Measurements from ENCODE around the gene TUT7.

The TUT7 gene

GRCh38 chr9:86376016-86376415 lies 21.8 kb upstream of the TUT7 start:
- DNase-seq (ENCODE audit: low read depth), result no peak
- no peak for TF ChIP-seq CTCF (IDR thresholded peaks at IDR 0.05; ENCODE audit: control insufficient read depth, insufficient read depth, low read depth, low read length, missing control alignments)
- no peak overlapping the region for H3K4me3 ChIP-seq (ENCODE audit: control insufficient read depth, low read depth, low read length)

GRCh38 chr9:86369810-86370209 lies 15.6 kb upstream of the TUT7 start:
- no peak for DNase-seq (ENCODE audit: low read depth)
- TF ChIP-seq CTCF (IDR thresholded peaks at IDR 0.05; ENCODE audit: control insufficient read depth, insufficient read depth, low read depth, low read length, missing control alignments), result no peak

GRCh38 chr9:86368871-86369521 lies 14.8 kb upstream of the TUT7 start:
- no peak overlapping the region for H3K4me3 ChIP-seq (ENCODE audit: control insufficient read depth, low read depth, low read length)
- DNase-seq (ENCODE audit: low read depth), result peak; percentile 84
- no peak for TF ChIP-seq CTCF (IDR thresholded peaks at IDR 0.05; ENCODE audit: control insufficient read depth, insufficient read depth, low read depth, low read length, missing control alignments)

More at GRCh38 chr9:86369810-86370209, 15.6 kb upstream of the TUT7 start:
- H3K4me3 ChIP-seq (ENCODE audit: control insufficient read depth, low read depth, low read length), result no peak overlapping the region

DNA sequence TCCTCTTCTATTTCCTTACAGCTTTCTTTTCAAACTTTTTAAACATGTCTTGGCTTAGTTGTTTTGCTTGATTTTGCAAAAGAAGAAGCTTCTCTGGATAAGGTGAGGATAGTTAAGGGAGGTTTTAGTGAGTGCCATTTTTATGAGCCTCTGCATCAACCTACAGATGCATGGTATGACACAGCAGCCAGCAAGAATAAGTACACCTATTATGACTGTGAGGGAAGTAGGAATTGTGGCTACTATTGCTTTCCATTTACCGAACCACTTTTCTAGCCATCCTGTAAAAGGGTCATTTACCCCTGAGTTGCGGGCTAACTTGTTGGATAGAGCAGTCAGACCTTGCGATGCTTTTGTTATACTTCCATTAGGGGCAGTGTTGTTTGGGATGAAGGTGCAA lies 7.0 kb upstream of the TUT7 start:
- DNase-seq (ENCODE audit: low read depth), result no peak
- no peak overlapping the region for H3K4me3 ChIP-seq (ENCODE audit: control insufficient read depth, low read depth, low read length)
- TF ChIP-seq CTCF (IDR thresholded peaks at IDR 0.05; ENCODE audit: control insufficient read depth, insufficient read depth, low read depth, low read length, missing control alignments), result no peak

- DNase-seq (ENCODE audit: low read depth), result no peak
- TF ChIP-seq CTCF (IDR thresholded peaks at IDR 0.05; ENCODE audit: control insufficient read depth, insufficient read depth, low read depth, low read length, missing control alignments), result no peak
- H3K4me3 ChIP-seq (ENCODE audit: control insufficient read depth, low read depth, low read length), result no peak overlapping the region
These were observed 5.1 kb upstream of the TUT7 start for GRCh38 chr9:86359151-86359879.

GRCh38 chr9:86356871-86357866 lies 3.0 kb upstream of the TUT7 start:
- no peak overlapping the region for H3K4me3 ChIP-seq (ENCODE audit: control insufficient read depth, low read depth, low read length)
- TF ChIP-seq CTCF (IDR thresholded peaks at IDR 0.05; ENCODE audit: control insufficient read depth, insufficient read depth, low read depth, low read length, missing control alignments), result no peak
- no peak for DNase-seq (ENCODE audit: low read depth)
